GM06990 (cell line): ENCODE measurements around the gene GOLPH3.

ENCODE experiments used
- DNase-seq: peaks from one replicate; pipeline ENCODE4 v3.0.0-alpha.2; 2011; ENCODE audit not compliant: insufficient read length; ENCODE audit errors: extremely low read depth
- H3K27me3 ChIP-seq: replicated peaks from 2 replicates; pipeline ENCODE4 v1.6.0; 2011; ENCODE audit warnings: low read length; ENCODE audit not compliant: control insufficient read depth, insufficient read depth
- H3K36me3 ChIP-seq: 2 replicates; pipeline ENCODE4 v1.5.1; 2011; ENCODE audit warnings: low read length; ENCODE audit not compliant: control insufficient read depth, insufficient read depth
- H3K4me3 ChIP-seq: replicated peaks from 2 replicates; pipeline ENCODE4 v1.5.1; 2011; ENCODE audit warnings: low read depth, mild to moderate bottlenecking, control low read depth, low read length
- TF ChIP-seq, protein P1 (sequence below): IDR thresholded peaks from 2 replicates; pipeline ENCODE4 v1.5.1; 2011; ENCODE audit warnings: low read length, control low read depth, mild to moderate bottlenecking, inconsistent platforms; ENCODE audit not compliant: insufficient read depth, poor library complexity, severe bottlenecking

GOLPH3 gene

DNA sequence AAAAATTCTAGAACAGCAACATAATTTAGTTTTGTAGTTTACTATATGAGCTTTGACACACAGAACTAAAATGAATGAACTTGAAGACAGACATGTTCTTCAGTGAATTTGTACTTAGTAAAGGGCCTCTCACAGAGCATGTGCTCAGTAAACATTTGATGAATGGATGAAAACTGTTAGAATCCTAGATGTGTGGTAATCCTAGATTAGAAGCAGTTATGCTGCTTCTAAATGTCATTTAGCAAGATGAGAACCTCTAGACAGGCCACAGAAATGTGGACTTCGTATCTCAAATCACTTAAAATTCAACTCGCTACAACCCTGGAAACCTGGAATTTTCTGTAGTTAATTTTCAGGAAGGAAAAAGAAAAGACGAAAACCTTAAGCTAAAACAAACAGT, 8.5 kb downstream of the GOLPH3 start:
- no peak overlapping the region for H3K4me3 ChIP-seq
- TF ChIP-seq, protein P1, sequence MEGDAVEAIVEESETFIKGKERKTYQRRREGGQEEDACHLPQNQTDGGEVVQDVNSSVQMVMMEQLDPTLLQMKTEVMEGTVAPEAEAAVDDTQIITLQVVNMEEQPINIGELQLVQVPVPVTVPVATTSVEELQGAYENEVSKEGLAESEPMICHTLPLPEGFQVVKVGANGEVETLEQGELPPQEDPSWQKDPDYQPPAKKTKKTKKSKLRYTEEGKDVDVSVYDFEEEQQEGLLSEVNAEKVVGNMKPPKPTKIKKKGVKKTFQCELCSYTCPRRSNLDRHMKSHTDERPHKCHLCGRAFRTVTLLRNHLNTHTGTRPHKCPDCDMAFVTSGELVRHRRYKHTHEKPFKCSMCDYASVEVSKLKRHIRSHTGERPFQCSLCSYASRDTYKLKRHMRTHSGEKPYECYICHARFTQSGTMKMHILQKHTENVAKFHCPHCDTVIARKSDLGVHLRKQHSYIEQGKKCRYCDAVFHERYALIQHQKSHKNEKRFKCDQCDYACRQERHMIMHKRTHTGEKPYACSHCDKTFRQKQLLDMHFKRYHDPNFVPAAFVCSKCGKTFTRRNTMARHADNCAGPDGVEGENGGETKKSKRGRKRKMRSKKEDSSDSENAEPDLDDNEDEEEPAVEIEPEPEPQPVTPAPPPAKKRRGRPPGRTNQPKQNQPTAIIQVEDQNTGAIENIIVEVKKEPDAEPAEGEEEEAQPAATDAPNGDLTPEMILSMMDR = no peak
- no peaks in the 10 kb centered on the region for H3K27me3 ChIP-seq
- DNase-seq = no peak
- peaks cover 6% of the 10 kb centered on the region for H3K36me3 ChIP-seq

- DNase-seq = no peak
- Histone ChIP-seq H3K36me3 (peaks cover 3% of the 10 kb centered on the region), H3K4me3 (no peak overlapping the region; the same call in 1 of the 2 replicates), H3K27me3 (no peaks in the 10 kb centered on the region)
- TF ChIP-seq, protein P1 = no peak
These were observed 10.3 kb downstream of the GOLPH3 start for GRCh38 chr5:32163785-32164184.

DNA sequence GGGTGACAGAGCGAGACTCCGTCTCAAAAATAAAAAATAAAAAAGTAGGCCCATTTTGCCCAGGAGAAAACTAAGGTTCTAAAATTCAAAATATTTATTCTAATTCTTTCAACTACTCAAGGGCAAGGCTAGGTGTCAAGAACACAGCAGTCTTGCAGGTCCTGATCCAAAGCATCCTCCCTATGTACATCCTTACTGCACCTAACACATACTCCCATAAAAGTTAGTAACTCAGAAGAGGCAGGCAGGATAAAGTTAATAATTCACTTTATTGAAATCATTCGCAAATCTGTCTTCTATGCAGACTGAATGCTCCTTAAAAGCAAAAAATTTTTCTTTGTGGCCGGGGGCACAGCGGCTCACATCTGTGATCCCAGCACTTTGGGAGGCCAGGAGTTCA, 11.1 kb downstream of the GOLPH3 start:
- Histone ChIP-seq H3K36me3 (no peaks in the 10 kb centered on the region; the same call in none of the 2 replicates), H3K4me3 (no peak overlapping the region), H3K27me3 (no peaks in the 10 kb centered on the region)
- no peak for DNase-seq
- TF ChIP-seq, protein P1 = no peak

DNA sequence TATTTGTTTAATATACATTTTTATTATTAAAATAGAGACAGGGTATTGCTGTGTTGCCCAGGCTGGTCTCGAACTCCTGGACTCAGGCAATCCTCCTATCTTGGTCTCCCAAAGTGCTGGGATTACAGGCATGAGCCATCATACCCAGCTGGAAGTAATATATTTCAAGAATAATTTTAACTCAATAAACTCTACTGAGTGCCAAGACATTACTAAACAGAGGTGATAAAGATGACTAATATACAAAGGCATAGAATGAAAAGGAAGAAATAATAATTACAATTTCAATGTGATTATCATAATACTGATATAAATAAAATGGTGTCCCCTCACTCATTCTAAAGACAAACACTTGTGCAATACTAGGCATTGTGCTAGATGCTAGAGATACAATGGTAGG, 13.9 kb downstream of the GOLPH3 start:
- no peak for DNase-seq
- TF ChIP-seq, protein P1 = no peak
- H3K4me3 ChIP-seq = no peak overlapping the region
- no peaks in the 10 kb centered on the region for H3K27me3 ChIP-seq
- no peaks in the 10 kb centered on the region; the same call in none of the 2 replicates for H3K36me3 ChIP-seq

- no peak for DNase-seq
- H3K27me3 ChIP-seq = no peaks in the 10 kb centered on the region
- TF ChIP-seq, protein P1 = no peak
- H3K36me3 ChIP-seq = no peaks in the 10 kb centered on the region; the same call in 1 of the 2 replicates
- H3K4me3 ChIP-seq = no peak overlapping the region
These were observed 14.6 kb downstream of the GOLPH3 start for GRCh38 chr5:32159328-32160072.

- DNase-seq = no peak
- TF ChIP-seq, protein P1 = no peak
- Histone ChIP-seq H3K36me3 (no peaks in the 10 kb centered on the region; the same call in 1 of the 2 replicates), H3K27me3 (no peaks in the 10 kb centered on the region), H3K4me3 (no peak overlapping the region)
These were observed 15.5 kb downstream of the GOLPH3 start for GRCh38 chr5:32158679-32158975.
